Prostate gland (tissue), 2 donors: Measurements from ENCODE around the gene CDH8.

Experiments
- POLR2A ChIP-seq: fragments of 450-650 bp; IDR thresholded peaks from one replicate; pipeline ENCODE4 v1.6.1; 2016; ENCODE audit warnings: antibody characterized with exemption, mild to moderate bottlenecking
- TF ChIP-seq, protein P1 (sequence below), 4 experiments: fragments of 200-600 bp in 2 of 4; fragments of 450-650 bp in 2 of 4; sonication (generic) in 2 of 4; IDR thresholded peaks; 1 replicate in 3 of 4; 2 replicates in 1 of 4; pipeline ENCODE4 v1.5.1; 2016 to 2019; ENCODE audit warnings: antibody characterized with exemption in 4 of 4, mild to moderate bottlenecking in 2 of 4, moderate library complexity in 2 of 4

- TF ChIP-seq, protein P1, sequence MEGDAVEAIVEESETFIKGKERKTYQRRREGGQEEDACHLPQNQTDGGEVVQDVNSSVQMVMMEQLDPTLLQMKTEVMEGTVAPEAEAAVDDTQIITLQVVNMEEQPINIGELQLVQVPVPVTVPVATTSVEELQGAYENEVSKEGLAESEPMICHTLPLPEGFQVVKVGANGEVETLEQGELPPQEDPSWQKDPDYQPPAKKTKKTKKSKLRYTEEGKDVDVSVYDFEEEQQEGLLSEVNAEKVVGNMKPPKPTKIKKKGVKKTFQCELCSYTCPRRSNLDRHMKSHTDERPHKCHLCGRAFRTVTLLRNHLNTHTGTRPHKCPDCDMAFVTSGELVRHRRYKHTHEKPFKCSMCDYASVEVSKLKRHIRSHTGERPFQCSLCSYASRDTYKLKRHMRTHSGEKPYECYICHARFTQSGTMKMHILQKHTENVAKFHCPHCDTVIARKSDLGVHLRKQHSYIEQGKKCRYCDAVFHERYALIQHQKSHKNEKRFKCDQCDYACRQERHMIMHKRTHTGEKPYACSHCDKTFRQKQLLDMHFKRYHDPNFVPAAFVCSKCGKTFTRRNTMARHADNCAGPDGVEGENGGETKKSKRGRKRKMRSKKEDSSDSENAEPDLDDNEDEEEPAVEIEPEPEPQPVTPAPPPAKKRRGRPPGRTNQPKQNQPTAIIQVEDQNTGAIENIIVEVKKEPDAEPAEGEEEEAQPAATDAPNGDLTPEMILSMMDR (IDR thresholded peaks at IDR 0.05) = no peak
- no peak for TF ChIP-seq POLR2A
Observed at GRCh38 chr16:61892531-61892930, 143.7 kb downstream of the CDH8 start.
